GM21717 (cell line): ENCODE data around the gene NOS2.

Source experiments
- ATAC-seq: cut with Tn5 transposase; IDR thresholded peaks from one replicate; pipeline ENCODE4 v1.9.1; 2021; ENCODE audit warnings: mild to moderate bottlenecking, moderate library complexity; ENCODE audit not compliant: unreplicated experiment

Gene NOS2

GRCh38 chr17:27819145-27819544 lies 18.8 kb upstream of the NOS2 start:
- no peak for ATAC-seq

- no peak for ATAC-seq
Observed at GRCh38 chr17:27818401-27819105, 18.2 kb upstream of the NOS2 start.

- ATAC-seq: no peak
Observed at GRCh38 chr17:27817731-27818130, 17.4 kb upstream of the NOS2 start.

GRCh38 chr17:27816946-27817345 lies 16.6 kb upstream of the NOS2 start:
- no peak for ATAC-seq

GRCh38 chr17:27811961-27812360 lies 11.6 kb upstream of the NOS2 start:
- no peak for ATAC-seq

GRCh38 chr17:27810902-27811557 lies 10.7 kb upstream of the NOS2 start:
- ATAC-seq: no peak

GRCh38 chr17:27810211-27810901 lies 10.0 kb upstream of the NOS2 start:
- ATAC-seq: peak; percentile 36

- no peak for ATAC-seq
Observed at GRCh38 chr17:27809555-27809954, 9.2 kb upstream of the NOS2 start.

GRCh38 chr17:27808628-27809027 lies 8.3 kb upstream of the NOS2 start:
- no peak for ATAC-seq

- ATAC-seq: peak; percentile 60
Observed at GRCh38 chr17:27807567-27808470, 7.5 kb upstream of the NOS2 start.

GRCh38 chr17:27805520-27806146 lies 5.3 kb upstream of the NOS2 start:
- ATAC-seq: peak; percentile 32

- ATAC-seq: no peak
Observed at GRCh38 chr17:27804113-27804512, 3.8 kb upstream of the NOS2 start.

- ATAC-seq: no peak
Observed at GRCh38 chr17:27802962-27803680, 2.8 kb upstream of the NOS2 start.

GRCh38 chr17:27802033-27802432 lies 1.7 kb upstream of the NOS2 start:
- ATAC-seq: no peak

GRCh38 chr17:27798376-27798775 lies 2.0 kb downstream of the NOS2 start:
- ATAC-seq: no peak

GRCh38 chr17:27797390-27798091 lies 2.8 kb downstream of the NOS2 start:
- ATAC-seq: no peak

- ATAC-seq: no peak
Observed at GRCh38 chr17:27793906-27794569, 6.3 kb downstream of the NOS2 start.

- ATAC-seq: no peak
Observed at GRCh38 chr17:27793168-27793905, 7.0 kb downstream of the NOS2 start.
